ENCODE data around the gene AVPI1. TPM values are rescaled to one million over a fixed set of nuclear protein-coding genes. Genes with fewer than 3 reads are reported as not detected.

AVPI1 gene
- total RNA-seq, 1 donor, result 101 TPM

- Histone ChIP-seq H3K4me1 (ENCODE audit: insufficient read depth, low read length) (peaks cover 43% of the 10 kb centered on the region), H4K20me1 (ENCODE audit: insufficient read depth, low read length) (peaks cover 20% of the 10 kb centered on the region), H3K27me3 (ENCODE audit: insufficient read depth, low read length) (no peaks in the 10 kb centered on the region), H3K27ac (ENCODE audit: low read depth, low read length) (peak overlapping the region; percentile 9), H3K79me2 (ENCODE audit: insufficient read depth, low read length) (peaks cover 31% of the 10 kb centered on the region), H3K9me3 (ENCODE audit: low read depth, low read length) (no peaks in the 10 kb centered on the region), H3K4me2 (ENCODE audit: insufficient read depth, low read length) (no peak overlapping the region), H3K4me3 (ENCODE audit: insufficient read depth, low read length) (no peak overlapping the region), H2AFZ (ENCODE audit: low read length) (no peak overlapping the region), H3K36me3 (ENCODE audit: insufficient read depth, low read length) (peaks cover 9% of the 10 kb centered on the region)
- TF ChIP-seq CTCF (IDR thresholded peaks at IDR 0.05; ENCODE audit: extremely low read depth, low read depth, low read length), result no peak
- DNase-seq (ENCODE audit: insufficient read length, low spot score, missing footprints), result peak; percentile 65
These were observed 24.9 kb upstream of the AVPI1 start for GRCh38 chr10:97711640-97712572.

- Histone ChIP-seq H3K4me3 (ENCODE audit: insufficient read depth, low read length) (no peak overlapping the region), H3K4me1 (ENCODE audit: insufficient read depth, low read length) (peaks cover 25% of the 10 kb centered on the region), H3K79me2 (ENCODE audit: insufficient read depth, low read length) (peaks cover 5% of the 10 kb centered on the region), H3K9me3 (ENCODE audit: low read depth, low read length) (no peaks in the 10 kb centered on the region), H3K27ac (ENCODE audit: low read depth, low read length) (no peak overlapping the region), H3K4me2 (ENCODE audit: insufficient read depth, low read length) (peak overlapping the region; percentile 26), H3K36me3 (ENCODE audit: insufficient read depth, low read length) (no peaks in the 10 kb centered on the region), H3K27me3 (ENCODE audit: insufficient read depth, low read length) (no peaks in the 10 kb centered on the region), H4K20me1 (ENCODE audit: insufficient read depth, low read length) (no peaks in the 10 kb centered on the region), H2AFZ (ENCODE audit: low read length) (no peak overlapping the region)
- peak; percentile 80 for TF ChIP-seq CTCF (IDR thresholded peaks at IDR 0.05; ENCODE audit: extremely low read depth, low read depth, low read length)
- peak; percentile 94 for DNase-seq (ENCODE audit: insufficient read length, low spot score, missing footprints)
These were observed 22.2 kb upstream of the AVPI1 start for GRCh38 chr10:97708976-97709946.

GRCh38 chr10:97708167-97708566, 21.1 kb upstream of the AVPI1 start:
- no peak for DNase-seq (ENCODE audit: insufficient read length, low spot score, missing footprints)

More at GRCh38 chr10:97708167-97708566, 21.1 kb upstream of the AVPI1 start:
- Histone ChIP-seq H3K79me2 (ENCODE audit: insufficient read depth, low read length) (no peaks in the 10 kb centered on the region), H3K27ac (ENCODE audit: low read depth, low read length) (no peak overlapping the region), H3K36me3 (ENCODE audit: insufficient read depth, low read length) (no peaks in the 10 kb centered on the region), H3K4me1 (ENCODE audit: insufficient read depth, low read length) (peaks cover 25% of the 10 kb centered on the region), H4K20me1 (ENCODE audit: insufficient read depth, low read length) (no peaks in the 10 kb centered on the region), H3K27me3 (ENCODE audit: insufficient read depth, low read length) (no peaks in the 10 kb centered on the region), H2AFZ (ENCODE audit: low read length) (no peak overlapping the region), H3K9me3 (ENCODE audit: low read depth, low read length) (no peaks in the 10 kb centered on the region), H3K4me2 (ENCODE audit: insufficient read depth, low read length) (no peak overlapping the region), H3K4me3 (ENCODE audit: insufficient read depth, low read length) (no peak overlapping the region)
- TF ChIP-seq CTCF (IDR thresholded peaks at IDR 0.05; ENCODE audit: extremely low read depth, low read depth, low read length), result no peak

Data from osteoblast (primary cell).